Stimulated activated CD8-positive, alpha-beta memory T cell treated with anti-CD3 and anti-CD28 coated beads, Interleukin-12 subunit alpha, Interleukin-12 subunit beta, amount 100 ng/mL, for 24 hours (primary cell): ENCODE results near the gene ATP8B4.

Source experiments
- DNase-seq: peaks from one replicate; pipeline ENCODE4 v3.0.0-alpha.2; 2020; ENCODE audit errors: extremely low read depth

The ATP8B4 gene

GRCh38 chr15:49814709-49815108 lies 304.3 kb downstream of the ATP8B4 start:
- DNase-seq: no peak

DNA sequence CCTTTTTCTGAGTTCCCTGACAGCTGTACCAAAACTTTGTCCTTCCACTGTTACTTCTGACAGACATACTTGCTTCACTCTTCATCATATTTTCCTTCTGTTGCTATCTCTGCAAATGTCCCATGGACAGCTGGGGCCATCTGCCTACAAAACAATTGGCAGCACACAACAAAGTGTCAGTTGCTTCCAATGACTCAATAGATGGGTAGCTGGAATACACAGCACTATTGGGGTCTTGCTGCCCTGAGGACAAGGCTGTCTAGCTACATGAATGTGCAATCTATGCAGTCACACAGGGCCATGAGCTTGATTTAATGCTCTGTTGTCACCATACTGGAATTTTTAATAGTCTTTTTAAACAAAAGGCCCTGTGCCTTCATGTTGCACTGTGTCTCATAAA lies 305.4 kb downstream of the ATP8B4 start:
- DNase-seq: no peak

GRCh38 chr15:49810720-49811119 lies 308.3 kb downstream of the ATP8B4 start:
- DNase-seq: no peak

- DNase-seq: no peak
Observed at GRCh38 chr15:49809894-49810609, 309.0 kb downstream of the ATP8B4 start.

- no peak for DNase-seq
Observed at GRCh38 chr15:49808341-49808740, 310.7 kb downstream of the ATP8B4 start.
